GM12878 (cell line): ENCODE data around the gene SOX10. TPM values are rescaled to one million over a fixed set of nuclear protein-coding genes. Genes with fewer than 3 reads are reported as not detected.
A peak's percentile ranks its signal among the peaks of the same experiment; 100 is the strongest.
"Not testable (repeated sequence)": the region's sequence is repeated elsewhere in the genome, so short reads cannot be mapped to it uniquely, and the experiment has no call there.

Experiments used
- ATAC-seq: fragments of 200-7000 bp; cut with Tn5 transposase; 3 replicates; pipeline ENCODE4 v1.9.1; 2020; ENCODE audit warnings: mild to moderate bottlenecking, moderate library complexity
- BruUV-seq: library from RNA; stranded (reverse); fragments of 400-500 nt; replicated peaks from 2 replicates; lab custom pipeline; 2021; lab: Mats Ljungman, UMichigan
- CTCF ChIA-PET: fragments of 300-600 bp; sonication (Branson Sonifier 250); formaldehyde crosslinking; extraction: SDS; loops from one replicate; lab custom pipeline; 2021; ENCODE audit warnings: inconsistent platforms; lab: Yijun Ruan, JAX
- POLR2A ChIA-PET: fragments of 350-600 bp; formaldehyde crosslinking; extraction: SDS; loops from one replicate; lab custom pipeline; 2021; ENCODE audit warnings: inconsistent platforms; lab: Charles Lee
- RAD21 ChIA-PET: fragments of 300-600 bp; sonication (Branson Sonifier 250); formaldehyde crosslinking; loops from one replicate; lab custom pipeline; 2023; ENCODE audit warnings: antibody characterized with exemption; ENCODE audit not compliant: unreplicated experiment; lab: Charles Lee
- SMC1A ChIA-PET: fragments of 300-600 bp; sonication (Branson Sonifier 250); formaldehyde crosslinking; loops from one replicate; lab custom pipeline; 2023; ENCODE audit not compliant: unreplicated experiment, uncharacterized antibody; lab: Charles Lee
- DNase-seq: peaks from one replicate; pipeline ENCODE4 v3.0.0-alpha.2; 2011; ENCODE audit warnings: low read depth, low spot score
- FAIRE-seq: peaks from 3 replicates; lab custom pipeline; 2011; peaks lifted over from hg19 to GRCh38; lab: Jason Lieb, UNC
- H2AFZ ChIP-seq: 2 replicates; pipeline ENCODE4 v1.6.0; 2011; ENCODE audit warnings: low read depth, low read length, control low read depth; ENCODE audit not compliant: control insufficient read depth
- H3K27ac ChIP-seq: 2 replicates; pipeline ENCODE4 v1.5.1; 2011; ENCODE audit warnings: control low read depth; ENCODE audit not compliant: control insufficient read depth, insufficient read depth
- H3K27me3 ChIP-seq, 2 experiments: replicated peaks in 1 of 2; 2 replicates each; pipeline versions ENCODE4 v1.6.0 to v1.6.1; 2011; ENCODE audit warnings: low read length in 1 of 2; ENCODE audit not compliant: control insufficient read depth in 2 of 2, insufficient read depth in 2 of 2
- H3K36me3 ChIP-seq, 2 experiments: 2 replicates each; pipeline ENCODE4 v1.5.1; 2011; ENCODE audit warnings: low read length in 1 of 2; ENCODE audit not compliant: control insufficient read depth in 2 of 2, insufficient read depth in 2 of 2
- H3K4me1 ChIP-seq: 2 replicates; pipeline ENCODE4 v1.6.1; 2011; ENCODE audit warnings: mild to moderate bottlenecking, low read length, moderate library complexity, mixed read lengths; ENCODE audit not compliant: control insufficient read depth, insufficient read depth
- H3K4me2 ChIP-seq: 2 replicates; pipeline ENCODE4 v1.6.0; 2011; ENCODE audit warnings: control low read depth; ENCODE audit not compliant: control insufficient read depth, insufficient read depth
- H3K4me3 ChIP-seq: fragments of 200-600 bp; sonication (generic); 2 replicates; pipeline ENCODE4 v1.5.1; 2016
- H3K79me2 ChIP-seq: 2 replicates; pipeline ENCODE4 v1.6.0; 2011; ENCODE audit warnings: low read length; ENCODE audit not compliant: control insufficient read depth, insufficient read depth
- H3K9ac ChIP-seq: 2 replicates; pipeline ENCODE4 v1.8.0; 2011; ENCODE audit warnings: low read length, control low read depth, mixed read lengths; ENCODE audit not compliant: control insufficient read depth, insufficient read depth
- H3K9me3 ChIP-seq: replicated peaks from 3 replicates; pipeline ENCODE4 v1.5.1; 2011; ENCODE audit warnings: mild to moderate bottlenecking, low read length; ENCODE audit not compliant: control insufficient read depth, insufficient read depth
- H4K20me1 ChIP-seq: 2 replicates; pipeline ENCODE4 v1.6.0; 2011; ENCODE audit not compliant: control insufficient read depth, insufficient read depth
- IKZF2 ChIP-seq, 2 experiments: fragments of 450-650 bp; IDR thresholded peaks; 2 replicates each; pipeline ENCODE4 v1.6.1; 2017; ENCODE audit warnings: mild to moderate bottlenecking in 2 of 2, moderate library complexity in 2 of 2
- NRF1 ChIP-seq: conservative IDR thresholded peaks from 2 replicates; pipeline ENCODE4 v1.6.1; 2011; ENCODE audit warnings: mild to moderate bottlenecking, low read depth, low read length, improper control_type of control experiment
- RELB ChIP-seq: fragments of 450-650 bp; IDR thresholded peaks from 2 replicates; pipeline ENCODE4 v1.6.1; 2017; ENCODE audit warnings: low read depth, mild to moderate bottlenecking, moderate library complexity
- TCF12 ChIP-seq: IDR thresholded peaks from 2 replicates; pipeline ENCODE4 v1.6.1; 2011; ENCODE audit warnings: low read depth, mild to moderate bottlenecking, low read length
- WGBS: methylation state at CpG from one replicate; pipeline ENCODE4 v1.1.6; 2016; ENCODE audit warnings: low lambda C conversion rate; ENCODE audit not compliant: insufficient replicate concordance, insufficient coverage; ENCODE audit errors: missing lambda C conversion rate; 5-methylcytosine and 5-hydroxymethylcytosine counted together
- in situ Hi-C: fragments of 300-500 bp; cut with MboI; formaldehyde crosslinking; loops from 9 replicates; pipeline ENCODE4 v1.14.3; 2018; ENCODE audit warnings: mixed read lengths
- intact Hi-C: fragments of 100-400 bp; cut with micrococcal nuclease; formaldehyde crosslinking; loops from one replicate; pipeline ENCODE4 v1.14.2; 2022; ENCODE audit not compliant: unreplicated experiment
- polyA plus RNA-seq, 11 experiments: library from polyadenylated mRNA; depleted of rRNA in 4 of 11; unstranded in 6 of 11; stranded (reverse) in 5 of 11; fragments of >200 nt; fragmentation: Nextera tagmentation in 4 of 11; fragmentation: Illumina TruSeq in 1 of 11; extraction: Ambion mirVana in 4 of 11; extraction: Trizol in 1 of 11; gene quantifications; 1 replicate in 1 of 11; 2 replicates in 10 of 11; pipeline versions ENCODE4 v1.2.1 to v1.2.3, GENCODE V29; 2011 to 2016; ENCODE audit warnings: inconsistent platforms in 2 of 11, missing spikeins in 2 of 11, low read depth in 1 of 11
- total RNA-seq, 4 experiments: library from RNA; depleted of rRNA in 3 of 4; stranded (reverse); fragments of >200 nt in 3 of 4; fragmentation: Illumina TruSeq in 1 of 4; extraction: Trizol in 1 of 4; gene quantifications; 2 replicates each; pipeline versions ENCODE4 v1.2.1 to v1.2.3, GENCODE V29; 2013 to 2021
- TF ChIP-seq, protein P1 (sequence below): fragments of 450-650 bp; formaldehyde crosslinking; IDR thresholded peaks from 2 replicates; pipeline ENCODE4 v1.5.0; 2022; ENCODE audit warnings: mild to moderate bottlenecking, missing genetic modification characterization
- TF ChIP-seq, protein P2 (sequence below): IDR thresholded peaks from 2 replicates; pipeline ENCODE4 v1.6.1; 2012; ENCODE audit warnings: low read depth, low read length, improper control_type of control experiment
- TF ChIP-seq, protein P3 (sequence below): fragments of 450-650 bp; IDR thresholded peaks from 2 replicates; pipeline ENCODE4 v1.6.1; 2018; ENCODE audit warnings: borderline replicate concordance, mild to moderate bottlenecking; ENCODE audit not compliant: partially characterized antibody

The SOX10 gene
- total and polyA plus RNA-seq, 10 of the 15 experiments (the other 5 are each of a cell fraction or from before 2014, with no cell fraction given): 0.05 TPM; not detected in 9

DNA sequence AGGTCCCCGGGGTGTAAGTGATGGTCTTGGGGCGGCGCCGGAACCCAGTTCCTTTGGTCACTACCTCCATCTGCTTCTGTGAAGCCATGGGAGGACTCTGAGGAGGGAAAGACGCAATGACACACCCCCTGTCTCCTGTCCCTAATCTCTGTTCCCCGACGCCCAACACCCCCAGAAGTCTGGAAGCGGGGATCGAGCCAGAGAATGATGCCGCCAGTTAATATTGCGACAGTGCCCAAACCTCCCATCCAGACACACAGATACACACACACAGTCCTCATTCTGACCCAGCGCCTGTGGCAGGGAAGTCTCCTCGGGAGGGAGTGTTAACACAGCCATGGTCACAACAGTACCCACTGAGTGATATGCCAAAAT, 31.3 kb downstream of the SOX10 start:
- DNase-seq (no peak), ATAC-seq (peak; percentile 57), FAIRE-seq (no peak)
- peaks cover 4% of the 10 kb centered on the region; the same call in 1 of the 2 replicates for H3K4me1 ChIP-seq
- peaks cover 15% of the 10 kb centered on the region for H3K79me2 ChIP-seq
- ChIA-PET POLR2A (interaction anchor here (1.0 to 1.6 kb wide), 3 partner anchors 10 to 231 kb away, joined by 4 to 6 read pairs (median 6); partner anchors contain the start of gene GCAT), SMC1A (interaction anchor here (1.1 to 2.7 kb wide), 3 partner anchors 12 to 103 kb away, joined by 3 to 15 read pairs (median 4); no protein-coding TSS in a partner anchor), RAD21 (interaction anchor here (0.8 to 2.5 kb wide), 4 partner anchors 13 to 292 kb away, joined by 3 to 7 read pairs (median 3); partner anchors contain the start of gene ANKRD54), CTCF (interaction anchor here (0.9 to 4.8 kb wide), 5 partner anchors 13 to 385 kb away, joined by 3 to 42 read pairs (median 6); no protein-coding TSS in a partner anchor)
- H3K4me3 ChIP-seq: peak overlapping the region; percentile 89
- peak overlapping the region; percentile 81; the same call in 1 of the 2 replicates for H3K9ac ChIP-seq
- no peak overlapping the region for H3K27ac ChIP-seq
- H3K36me3 ChIP-seq: peaks cover 1 to 10% of the 10 kb centered on the region in 2 experiments; a peak in 2 of 4 replicates
- TF ChIP-seq NRF1 (no peak), TCF12 (no peak), IKZF2 (IDR thresholded peaks at IDR 0.05) (no peak), RELB (no peak)
- TF ChIP-seq, protein P1, sequence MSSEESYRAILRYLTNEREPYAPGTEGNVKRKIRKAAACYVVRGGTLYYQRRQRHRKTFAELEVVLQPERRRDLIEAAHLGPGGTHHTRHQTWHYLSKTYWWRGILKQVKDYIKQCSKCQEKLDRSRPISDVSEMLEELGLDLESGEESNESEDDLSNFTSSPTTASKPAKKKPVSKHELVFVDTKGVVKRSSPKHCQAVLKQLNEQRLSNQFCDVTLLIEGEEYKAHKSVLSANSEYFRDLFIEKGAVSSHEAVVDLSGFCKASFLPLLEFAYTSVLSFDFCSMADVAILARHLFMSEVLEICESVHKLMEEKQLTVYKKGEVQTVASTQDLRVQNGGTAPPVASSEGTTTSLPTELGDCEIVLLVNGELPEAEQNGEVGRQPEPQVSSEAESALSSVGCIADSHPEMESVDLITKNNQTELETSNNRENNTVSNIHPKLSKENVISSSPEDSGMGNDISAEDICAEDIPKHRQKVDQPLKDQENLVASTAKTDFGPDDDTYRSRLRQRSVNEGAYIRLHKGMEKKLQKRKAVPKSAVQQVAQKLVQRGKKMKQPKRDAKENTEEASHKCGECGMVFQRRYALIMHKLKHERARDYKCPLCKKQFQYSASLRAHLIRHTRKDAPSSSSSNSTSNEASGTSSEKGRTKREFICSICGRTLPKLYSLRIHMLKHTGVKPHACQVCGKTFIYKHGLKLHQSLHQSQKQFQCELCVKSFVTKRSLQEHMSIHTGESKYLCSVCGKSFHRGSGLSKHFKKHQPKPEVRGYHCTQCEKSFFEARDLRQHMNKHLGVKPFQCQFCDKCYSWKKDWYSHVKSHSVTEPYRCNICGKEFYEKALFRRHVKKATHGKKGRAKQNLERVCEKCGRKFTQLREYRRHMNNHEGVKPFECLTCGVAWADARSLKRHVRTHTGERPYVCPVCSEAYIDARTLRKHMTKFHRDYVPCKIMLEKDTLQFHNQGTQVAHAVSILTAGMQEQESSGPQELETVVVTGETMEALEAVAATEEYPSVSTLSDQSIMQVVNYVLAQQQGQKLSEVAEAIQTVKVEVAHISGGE (CRISPR knock-in tag): no peak
- TF ChIP-seq, protein P2, sequence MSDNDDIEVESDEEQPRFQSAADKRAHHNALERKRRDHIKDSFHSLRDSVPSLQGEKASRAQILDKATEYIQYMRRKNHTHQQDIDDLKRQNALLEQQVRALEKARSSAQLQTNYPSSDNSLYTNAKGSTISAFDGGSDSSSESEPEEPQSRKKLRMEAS: no peak
- TF ChIP-seq, protein P3, sequence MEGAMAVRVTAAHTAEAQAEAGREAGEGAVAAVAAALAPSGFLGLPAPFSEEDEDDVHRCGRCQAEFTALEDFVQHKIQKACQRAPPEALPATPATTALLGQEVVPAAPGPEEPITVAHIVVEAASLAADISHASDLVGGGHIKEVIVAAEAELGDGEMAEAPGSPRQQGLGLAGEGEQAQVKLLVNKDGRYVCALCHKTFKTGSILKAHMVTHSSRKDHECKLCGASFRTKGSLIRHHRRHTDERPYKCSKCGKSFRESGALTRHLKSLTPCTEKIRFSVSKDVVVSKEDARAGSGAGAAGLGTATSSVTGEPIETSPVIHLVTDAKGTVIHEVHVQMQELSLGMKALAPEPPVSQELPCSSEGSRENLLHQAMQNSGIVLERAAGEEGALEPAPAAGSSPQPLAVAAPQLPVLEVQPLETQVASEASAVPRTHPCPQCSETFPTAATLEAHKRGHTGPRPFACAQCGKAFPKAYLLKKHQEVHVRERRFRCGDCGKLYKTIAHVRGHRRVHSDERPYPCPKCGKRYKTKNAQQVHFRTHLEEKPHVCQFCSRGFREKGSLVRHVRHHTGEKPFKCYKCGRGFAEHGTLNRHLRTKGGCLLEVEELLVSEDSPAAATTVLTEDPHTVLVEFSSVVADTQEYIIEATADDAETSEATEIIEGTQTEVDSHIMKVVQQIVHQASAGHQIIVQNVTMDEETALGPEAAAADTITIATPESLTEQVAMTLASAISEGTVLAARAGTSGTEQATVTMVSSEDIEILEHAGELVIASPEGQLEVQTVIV: no peak
- in situ Hi-C loops (no loop called here), intact Hi-C loops (no loop called here)
- BruUV-seq: no TSS peak
- WGBS: 1% methylated on average over 13 of the region's 13 CpGs
- H3K9me3 ChIP-seq: no peaks in the 10 kb centered on the region
- peak overlapping the region; percentile 91 for H2AFZ ChIP-seq
- H3K4me2 ChIP-seq: peak overlapping the region; percentile 100
- no peaks in the 10 kb centered on the region for H4K20me1 ChIP-seq
- 0 out of 4 replicates have a peak, but pooled peaks cover 0 to 1% of the 10 kb centered on the region in 2 experiments for H3K27me3 ChIP-seq

GRCh38 chr22:37952629-37953028, 31.7 kb downstream of the SOX10 start:
- H4K20me1 ChIP-seq, H3K36me3 ChIP-seq, in situ Hi-C loops, RAD21 ChIA-PET, H3K27ac ChIP-seq, DNase-seq, H3K27me3 ChIP-seq, BruUV-seq, intact Hi-C loops, H3K4me1 ChIP-seq, FAIRE-seq, H3K9me3 ChIP-seq: not testable (repeated sequence)
- H3K9ac ChIP-seq: peak overlapping the region; percentile 81; the same call in 1 of the 2 replicates
- peak overlapping the region; percentile 100 for H3K4me2 ChIP-seq
- SMC1A ChIA-PET: interaction anchor here (2.7 kb wide), 1 partner anchor 13 kb away, joined by 15 read pairs; no protein-coding TSS in a partner anchor
- WGBS: 36% methylated on average over 20 of the region's 20 CpGs
- peaks cover 15% of the 10 kb centered on the region for H3K79me2 ChIP-seq
- H2AFZ ChIP-seq: peak overlapping the region; percentile 91
- ATAC-seq: peak; percentile 25; the same call in 2 of the 3 replicates
- CTCF ChIA-PET: interaction anchor here (0.9 to 4.8 kb wide), 2 partner anchors 14 to 21 kb away, joined by 4 to 42 read pairs; no protein-coding TSS in a partner anchor
- peak overlapping the region; percentile 89 for H3K4me3 ChIP-seq
- POLR2A ChIA-PET: interaction anchor here (1.6 kb wide), 1 partner anchor 145 kb away, joined by 6 read pairs; the partner anchor contains the start of gene GCAT
